SU-DHL-6 (cell line): Measurements from ENCODE around the gene RPGR.

Experiments used
- CTCF ChIP-seq: fragments of 200-600 bp; sonication (generic); IDR thresholded peaks from one replicate; pipeline ENCODE4 v1.5.1; 2017; ENCODE audit warnings: antibody characterized with exemption, mild to moderate bottlenecking, low read length, moderate library complexity; ENCODE audit not compliant: insufficient read depth, poor library complexity, severe bottlenecking
- EZH2phosphoT487 ChIP-seq: fragments of 200-600 bp; sonication (generic), shearing (Covaris generic); conservative IDR thresholded peaks from 2 replicates; pipeline ENCODE4 v1.6.1; 2018; ENCODE audit warnings: mild to moderate bottlenecking, antibody characterized with exemption, low read length, moderate library complexity, mixed read lengths

- TF ChIP-seq CTCF (no peak), EZH2phosphoT487 (no peak)
These were observed 29.1 kb upstream of the RPGR start for GRCh38 chrX:38356401-38356800.
